Measurements from ENCODE around the gene SREBF2.

GRCh38 chr22:41831383-41831782, 1.5 kb upstream of the SREBF2 start:
- TF ChIP-seq CTCF (IDR thresholded peaks at IDR 0.05) (no peak), POLR2A (IDR thresholded peaks at IDR 0.05) (no peak), POLR2AphosphoS5 (IDR thresholded peaks at IDR 0.05) (no peak)
